BJ (cell line): ENCODE data around the gene ABCC5. TPM values are rescaled to one million over a fixed set of nuclear protein-coding genes. Genes with fewer than 3 reads are reported as not detected.

Source experiments
- CTCF ChIA-PET: fragments of 350-600 bp; formaldehyde crosslinking; extraction: SDS; loops from one replicate; lab custom pipeline; 2021; ENCODE audit warnings: antibody characterized with exemption, inconsistent platforms; lab: Yijun Ruan, JAX
- POLR2A ChIA-PET: fragments of 300-600 bp; sonication (Branson Sonifier 250); formaldehyde crosslinking; extraction: SDS; loops from one replicate; lab custom pipeline; 2021; ENCODE audit warnings: antibody characterized with exemption; lab: Charles Lee
- DNase-seq: peaks from one replicate; pipeline ENCODE4 v3.0.0-alpha.2; 2011; ENCODE audit warnings: low read depth
- H3K27me3 ChIP-seq: 2 replicates; pipeline ENCODE4 v1.6.0; 2011; ENCODE audit warnings: low read length; ENCODE audit not compliant: control insufficient read depth, insufficient read depth
- H3K36me3 ChIP-seq: 2 replicates; pipeline ENCODE4 v1.5.1; 2011; ENCODE audit warnings: low read length; ENCODE audit not compliant: control insufficient read depth, insufficient read depth
- H3K4me3 ChIP-seq: 2 replicates; pipeline ENCODE4 v1.5.1; 2011; ENCODE audit warnings: low read depth, mild to moderate bottlenecking, control low read depth, low read length
- polyA plus RNA-seq: library from polyadenylated mRNA; depleted of rRNA; stranded (reverse); fragments of >200 nt; gene quantifications from 2 replicates; pipeline ENCODE4 v1.2.3, GENCODE V29; 2011
- TF ChIP-seq, protein P1 (sequence below): IDR thresholded peaks from 2 replicates; pipeline ENCODE4 v1.5.1; 2011; ENCODE audit warnings: low read depth, mild to moderate bottlenecking, control low read depth, inconsistent platforms, low read length, moderate library complexity; ENCODE audit not compliant: insufficient read depth

The ABCC5 gene
- polyA plus RNA-seq, 1 experiment = 16.9 TPM

DNA sequence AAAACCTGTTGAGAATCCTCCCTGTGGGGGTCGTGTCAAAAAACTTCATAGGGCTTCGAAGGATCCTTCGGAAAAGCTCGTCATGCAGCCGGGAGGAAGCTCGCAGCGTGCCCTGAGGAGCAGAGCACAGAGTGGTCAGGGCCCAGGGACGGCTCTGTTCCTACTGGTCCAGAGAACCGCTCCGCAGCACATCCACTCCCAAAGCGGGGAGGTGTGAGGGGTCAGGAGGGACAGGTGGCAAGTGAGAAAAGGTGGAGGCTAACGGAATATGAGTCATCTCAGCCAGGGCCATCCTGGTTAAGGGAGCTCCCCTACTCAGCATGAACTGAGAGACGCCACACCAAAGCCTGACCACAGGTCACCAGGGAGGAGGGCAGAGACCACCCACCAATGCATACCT, 66.2 kb downstream of the ABCC5 start:
- TF ChIP-seq, protein P1, sequence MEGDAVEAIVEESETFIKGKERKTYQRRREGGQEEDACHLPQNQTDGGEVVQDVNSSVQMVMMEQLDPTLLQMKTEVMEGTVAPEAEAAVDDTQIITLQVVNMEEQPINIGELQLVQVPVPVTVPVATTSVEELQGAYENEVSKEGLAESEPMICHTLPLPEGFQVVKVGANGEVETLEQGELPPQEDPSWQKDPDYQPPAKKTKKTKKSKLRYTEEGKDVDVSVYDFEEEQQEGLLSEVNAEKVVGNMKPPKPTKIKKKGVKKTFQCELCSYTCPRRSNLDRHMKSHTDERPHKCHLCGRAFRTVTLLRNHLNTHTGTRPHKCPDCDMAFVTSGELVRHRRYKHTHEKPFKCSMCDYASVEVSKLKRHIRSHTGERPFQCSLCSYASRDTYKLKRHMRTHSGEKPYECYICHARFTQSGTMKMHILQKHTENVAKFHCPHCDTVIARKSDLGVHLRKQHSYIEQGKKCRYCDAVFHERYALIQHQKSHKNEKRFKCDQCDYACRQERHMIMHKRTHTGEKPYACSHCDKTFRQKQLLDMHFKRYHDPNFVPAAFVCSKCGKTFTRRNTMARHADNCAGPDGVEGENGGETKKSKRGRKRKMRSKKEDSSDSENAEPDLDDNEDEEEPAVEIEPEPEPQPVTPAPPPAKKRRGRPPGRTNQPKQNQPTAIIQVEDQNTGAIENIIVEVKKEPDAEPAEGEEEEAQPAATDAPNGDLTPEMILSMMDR = no peak
- CTCF ChIA-PET = interaction anchor here (0.6 to 1.4 kb wide), 2 partner anchors 11 to 63 kb away, joined by 4 to 6 read pairs; no protein-coding TSS in a partner anchor
- peaks cover 5% of the 10 kb centered on the region for H3K36me3 ChIP-seq
- POLR2A ChIA-PET = no interaction called here
- no peak for DNase-seq
- H3K4me3 ChIP-seq = no peak overlapping the region
- no peaks in the 10 kb centered on the region for H3K27me3 ChIP-seq

DNA sequence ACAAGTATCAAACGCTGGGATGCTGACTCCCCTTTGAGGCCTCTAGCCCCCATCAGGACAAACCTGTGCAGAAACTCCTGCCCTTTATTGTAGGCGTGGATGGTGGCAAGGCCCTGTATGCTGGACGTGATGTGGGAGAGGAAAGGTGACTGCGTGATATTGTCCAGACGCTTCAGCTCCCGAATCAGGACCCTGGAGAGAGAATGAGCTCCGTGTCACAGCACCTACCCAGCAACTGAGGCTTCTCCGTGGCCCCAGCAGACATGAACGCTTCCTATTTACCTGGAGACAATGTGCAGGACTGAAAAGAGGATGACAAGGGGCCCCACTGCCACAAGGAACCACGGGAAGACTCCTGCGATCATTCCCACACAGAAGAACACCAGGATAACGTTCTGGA, 68.0 kb downstream of the ABCC5 start:
- Histone ChIP-seq H3K27me3 (no peaks in the 10 kb centered on the region), H3K4me3 (no peak overlapping the region), H3K36me3 (peaks cover 5% of the 10 kb centered on the region)
- TF ChIP-seq, protein P1 = no peak
- no peak for DNase-seq
- CTCF ChIA-PET = interaction anchor here (0.6 kb wide), 1 partner anchor 67 kb away, joined by 3 read pairs; no protein-coding TSS in a partner anchor
- POLR2A ChIA-PET = no interaction called here

DNA sequence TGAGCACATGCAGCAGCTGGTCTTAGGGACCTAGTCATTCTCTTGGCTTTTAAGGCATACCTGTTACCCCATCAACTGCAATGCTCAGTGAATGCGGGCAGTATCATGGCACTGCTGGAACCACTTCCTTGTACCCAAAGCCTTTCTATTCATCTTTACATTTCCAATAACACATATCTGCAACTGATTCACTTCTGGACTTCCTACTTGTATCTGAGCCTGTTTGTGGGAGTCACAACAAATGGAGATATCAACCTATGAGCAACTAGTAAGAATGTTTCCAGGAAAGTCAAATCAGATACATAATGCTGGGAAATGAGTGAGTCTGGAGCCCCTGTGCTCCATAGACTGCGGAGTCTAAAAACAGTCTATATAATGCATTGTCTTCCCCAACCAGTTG, 71.6 kb downstream of the ABCC5 start:
- TF ChIP-seq, protein P1 = no peak
- peaks cover 2% of the 10 kb centered on the region for H3K36me3 ChIP-seq
- H3K27me3 ChIP-seq = no peaks in the 10 kb centered on the region
- CTCF ChIA-PET = no interaction called here
- DNase-seq = no peak
- POLR2A ChIA-PET = no interaction called here
- H3K4me3 ChIP-seq = no peak overlapping the region

DNA sequence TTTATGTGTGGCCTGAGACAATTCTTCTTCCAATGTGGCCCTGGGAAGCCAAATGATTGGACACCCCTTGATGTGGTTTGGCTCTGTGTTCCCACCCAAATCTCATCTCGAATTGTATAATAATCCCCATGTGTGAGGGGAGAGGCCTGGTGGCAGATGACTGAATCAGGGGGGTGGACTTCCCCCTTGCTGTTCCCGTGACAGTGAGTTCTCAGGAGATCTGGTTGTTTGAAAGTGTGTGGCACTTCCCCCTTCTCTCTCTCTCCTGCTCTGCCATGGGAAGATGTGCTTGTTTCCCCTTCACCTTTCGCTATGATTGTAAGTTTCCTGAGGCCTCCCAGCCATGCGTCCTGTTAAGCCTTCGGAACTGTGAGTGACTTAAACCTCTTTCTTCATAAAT, 72.9 kb downstream of the ABCC5 start:
- no peak overlapping the region for H3K4me3 ChIP-seq
- CTCF ChIA-PET = no interaction called here
- no peaks in the 10 kb centered on the region; the same call in none of the 2 replicates for H3K36me3 ChIP-seq
- DNase-seq = no peak
- TF ChIP-seq, protein P1 = no peak
- no peaks in the 10 kb centered on the region for H3K27me3 ChIP-seq
- POLR2A ChIA-PET = no interaction called here

DNA sequence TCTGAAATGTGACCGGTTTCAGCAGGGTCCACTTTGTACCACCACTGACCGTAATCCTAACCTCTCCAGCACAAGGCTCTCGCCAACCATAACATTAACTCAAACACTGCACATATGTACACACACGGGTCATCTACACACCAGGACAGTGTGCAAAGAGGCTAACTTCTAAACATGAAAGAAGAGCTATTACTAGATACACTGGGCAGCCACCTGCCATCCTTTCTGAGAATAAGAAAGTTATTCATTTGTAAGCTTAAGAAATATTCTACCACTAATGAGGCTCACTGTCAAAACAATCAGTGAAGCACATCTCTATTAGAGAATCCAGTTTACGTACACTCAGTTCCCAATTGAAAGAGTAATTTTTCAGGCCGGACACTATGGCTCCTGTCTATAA, 73.9 kb downstream of the ABCC5 start:
- TF ChIP-seq, protein P1 = no peak
- no peak for DNase-seq
- no peaks in the 10 kb centered on the region for H3K27me3 ChIP-seq
- peaks cover 2% of the 10 kb centered on the region for H3K36me3 ChIP-seq
- POLR2A ChIA-PET = no interaction called here
- CTCF ChIA-PET = no interaction called here
- no peak overlapping the region for H3K4me3 ChIP-seq
